CD4-positive, alpha-beta T cell treated with Interleukin-21 for 1 hour (primary cell): Measurements from ENCODE around the gene SSR3.
"Not testable (repeated sequence)": the region's sequence is repeated elsewhere in the genome, so short reads cannot be mapped to it uniquely, and the experiment has no call there.

ENCODE experiments used
- DNase-seq: peaks from one replicate; pipeline ENCODE4 v3.0.0-alpha.2; 2020

The SSR3 gene

DNA sequence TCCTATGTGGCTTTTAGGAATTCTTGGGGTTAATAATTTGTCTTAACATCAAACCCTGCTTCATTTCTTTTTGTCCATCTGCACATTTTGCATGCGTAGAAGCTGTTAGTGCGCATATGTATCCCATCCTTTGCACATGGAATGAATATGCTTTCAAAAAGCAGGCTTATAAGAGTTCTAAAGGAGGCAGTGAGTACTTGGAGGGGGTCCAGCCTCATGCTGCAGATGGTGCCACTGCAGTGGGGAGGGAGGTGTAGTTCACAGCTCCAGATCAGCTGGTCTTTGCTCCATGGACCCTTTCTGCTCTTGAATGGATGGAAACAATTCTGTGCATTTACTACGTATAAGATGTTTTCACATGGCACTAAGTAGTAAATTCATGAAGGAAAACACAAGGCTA, 20.7 kb upstream of the SSR3 start:
- no peak for DNase-seq

DNA sequence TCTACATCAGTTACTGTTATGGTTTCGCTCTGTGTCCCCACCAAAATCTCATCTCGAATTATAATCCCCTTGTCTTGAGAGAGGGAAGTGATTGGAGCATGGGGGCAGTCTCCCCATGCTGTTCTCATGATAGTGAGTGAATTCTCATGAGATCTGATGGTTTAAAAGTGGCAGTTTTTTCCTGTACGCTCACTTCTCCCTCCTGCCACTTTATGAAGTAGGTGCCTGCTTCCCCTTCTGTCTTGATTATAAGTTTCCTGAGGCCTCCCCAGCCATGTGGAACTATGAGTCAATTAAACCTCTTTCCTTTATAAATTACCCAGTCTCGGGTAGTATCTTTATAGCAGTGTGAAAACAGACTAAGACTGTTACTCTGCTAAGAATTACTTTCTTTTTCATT, 15.0 kb upstream of the SSR3 start:
- DNase-seq, result not testable (repeated sequence)

DNA sequence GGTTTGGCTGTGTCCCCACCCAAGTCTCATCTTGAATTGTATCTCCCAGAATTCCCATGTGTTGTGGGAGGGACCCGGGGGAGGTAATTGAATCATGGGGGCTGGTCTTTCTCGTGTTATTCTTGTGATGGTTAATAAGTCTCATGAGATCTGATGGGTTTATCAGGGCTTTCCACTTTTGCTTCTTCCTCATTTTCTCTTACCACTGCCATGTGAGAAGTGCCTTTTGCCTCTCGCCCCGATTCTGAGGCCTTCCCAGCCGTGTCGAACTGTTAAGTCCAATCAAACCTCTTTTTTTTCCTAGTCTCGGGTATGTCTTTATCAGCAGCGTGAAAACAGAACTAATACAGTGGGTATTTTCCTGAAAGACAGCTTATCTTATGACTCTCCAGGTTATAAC, 14.1 kb upstream of the SSR3 start:
- not testable (repeated sequence) for DNase-seq

DNA sequence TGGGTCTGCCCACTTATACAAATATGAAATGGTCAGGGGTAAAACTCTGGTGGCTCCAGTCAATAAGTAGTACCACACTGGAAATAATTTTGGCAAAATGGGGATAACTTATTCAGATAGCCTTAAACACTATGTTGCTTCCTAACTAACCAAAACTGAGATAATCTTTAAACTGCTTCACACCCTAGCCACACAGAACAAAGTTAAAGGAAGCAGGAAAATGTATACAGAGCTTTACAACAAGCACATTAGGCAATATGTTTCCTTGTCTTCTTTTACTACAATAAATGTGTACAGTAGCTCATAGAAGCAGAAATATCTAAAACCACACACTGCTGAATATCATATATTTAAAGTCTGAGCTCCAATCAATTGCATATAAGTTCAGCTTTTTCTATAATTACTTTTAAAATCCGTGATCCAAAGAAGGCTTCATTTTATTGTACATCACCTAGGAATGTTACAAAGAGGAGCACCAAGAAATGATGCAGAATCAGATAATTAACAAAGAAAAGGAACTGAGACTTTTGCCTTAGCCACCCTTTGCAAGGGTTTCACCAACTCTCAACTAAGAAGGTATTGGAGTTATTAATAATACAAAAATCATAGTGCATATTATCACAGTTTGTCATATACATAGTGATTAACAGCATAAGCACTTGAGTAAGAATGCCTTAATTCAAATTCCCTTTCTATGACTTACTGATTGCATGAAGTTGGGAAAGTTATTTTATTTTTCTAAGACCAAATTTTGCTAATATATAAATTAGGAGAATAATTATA, 9.2 kb upstream of the SSR3 start:
- no peak for DNase-seq

DNA sequence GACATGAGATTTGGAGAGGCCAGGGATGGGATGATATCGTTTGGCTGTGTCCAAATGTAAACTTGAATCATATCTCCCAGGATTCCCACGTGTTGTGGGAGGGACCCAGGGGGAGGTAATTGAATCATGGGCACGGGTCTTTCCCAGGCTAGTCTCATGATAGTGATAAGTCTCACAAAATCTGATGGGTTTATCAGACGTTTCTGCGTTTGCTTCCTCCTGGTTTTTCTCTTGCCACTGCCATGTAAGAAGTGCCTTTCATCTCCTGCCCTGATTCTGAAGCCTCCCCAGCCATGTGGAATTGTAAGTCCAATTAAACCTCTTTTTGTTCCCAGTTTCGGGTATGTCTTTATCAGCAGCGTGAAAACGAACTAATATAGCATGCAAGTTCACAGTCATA, 7.6 kb upstream of the SSR3 start:
- not testable (repeated sequence) for DNase-seq

DNA sequence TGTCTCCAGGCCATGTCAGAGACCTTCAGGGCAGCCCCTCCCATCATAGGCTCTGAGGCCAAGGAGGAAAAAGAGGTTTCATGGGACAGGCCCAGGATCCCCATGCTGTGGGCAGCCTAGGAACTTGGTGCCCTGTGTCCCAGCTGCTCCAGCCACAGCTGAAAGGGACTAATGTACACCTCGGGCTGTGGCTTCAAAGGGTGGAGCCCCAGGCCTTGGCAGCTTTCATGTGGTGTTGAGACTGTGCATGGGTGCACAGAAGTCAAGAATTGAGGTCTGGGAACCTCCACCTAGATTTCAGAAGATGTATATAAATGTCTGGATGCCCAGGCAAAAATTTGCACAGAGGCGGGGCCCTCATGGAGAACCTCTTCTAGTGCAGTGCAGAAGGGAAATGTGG, 6.6 kb upstream of the SSR3 start:
- DNase-seq, result no peak

DNA sequence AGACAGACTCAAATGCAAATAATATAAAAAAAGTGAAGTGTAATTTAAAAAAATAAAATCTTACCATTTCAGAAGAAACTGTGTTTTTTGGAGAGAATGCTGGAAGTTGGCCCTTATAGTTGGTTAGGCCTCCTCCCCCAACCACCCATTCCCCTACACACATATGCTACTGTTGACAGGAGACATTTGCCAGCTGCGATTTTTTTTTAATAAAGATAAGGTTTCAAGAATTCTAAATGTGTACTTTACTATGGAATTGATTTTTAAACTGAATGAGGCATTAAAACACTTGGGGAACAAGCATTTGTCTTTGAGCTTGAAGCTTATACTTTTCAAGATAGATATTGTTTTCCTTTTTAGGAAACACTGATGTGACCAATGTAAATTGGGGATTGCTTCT, 4.4 kb upstream of the SSR3 start:
- no peak for DNase-seq

DNA sequence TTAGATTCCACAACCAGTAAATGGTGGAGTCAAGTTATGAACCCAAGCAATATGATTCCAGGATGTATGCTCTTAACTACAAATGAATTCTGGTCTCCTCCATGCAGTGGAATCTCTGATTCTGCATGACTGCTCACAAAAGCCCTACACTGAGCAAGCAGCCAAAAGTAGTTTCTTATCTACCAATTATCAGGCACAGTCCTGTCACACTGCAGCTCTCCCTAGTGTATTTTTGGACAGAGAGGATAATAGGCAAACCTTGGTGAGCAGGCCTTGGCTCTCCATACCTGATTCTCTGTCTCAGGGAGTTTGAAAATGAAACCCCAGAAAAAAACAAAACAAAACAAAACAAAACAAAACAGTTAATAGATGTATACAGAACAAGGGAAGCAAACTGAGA, 3.5 kb upstream of the SSR3 start:
- no peak for DNase-seq

DNA sequence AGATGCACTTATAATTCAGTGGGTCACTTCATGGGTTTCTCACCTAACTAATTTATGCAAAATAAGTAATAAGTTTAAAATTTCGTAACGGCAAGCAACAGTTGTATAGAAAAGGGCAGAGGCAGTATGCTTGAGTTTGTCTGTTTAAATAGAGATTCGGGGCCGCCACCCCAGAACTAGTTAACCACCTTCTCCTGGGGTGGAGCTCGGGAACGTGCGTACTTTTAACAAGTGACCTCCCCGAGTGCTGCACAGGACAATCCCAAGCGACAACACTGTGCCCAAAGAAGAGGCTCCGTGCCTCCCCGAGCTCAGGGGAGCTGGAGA, 439 bp downstream of the SSR3 start:
- DNase-seq, result no peak

DNA sequence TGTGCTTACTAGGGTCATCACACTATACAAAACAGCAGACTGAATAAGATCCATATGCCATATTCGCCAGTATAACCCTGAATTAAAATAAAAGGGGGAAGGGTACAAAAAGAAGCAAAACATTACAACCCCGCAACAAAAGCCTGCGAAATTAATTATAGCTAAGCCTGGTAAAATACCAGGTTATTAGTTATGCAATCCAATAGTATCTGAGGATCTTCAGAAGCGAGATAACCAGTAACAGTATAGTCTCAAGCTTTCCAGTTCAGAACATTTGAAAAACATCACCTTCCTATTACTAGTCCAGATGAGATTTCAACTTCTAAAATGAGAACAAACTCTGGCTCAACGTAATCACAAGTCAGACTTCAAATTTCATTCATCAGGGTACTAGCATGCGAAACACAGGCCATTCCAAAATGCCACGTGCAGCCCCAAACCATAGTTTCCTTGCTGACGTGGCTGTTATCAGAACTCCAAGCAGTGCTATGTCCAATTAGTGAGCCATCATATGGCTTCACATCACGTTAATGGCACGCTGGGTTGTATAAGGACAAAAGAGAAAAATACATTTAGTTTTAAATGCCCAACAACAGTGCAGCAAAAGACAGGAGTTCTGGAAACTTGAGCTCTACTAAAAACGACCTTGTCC, 1.1 kb downstream of the SSR3 start:
- no peak for DNase-seq

DNA sequence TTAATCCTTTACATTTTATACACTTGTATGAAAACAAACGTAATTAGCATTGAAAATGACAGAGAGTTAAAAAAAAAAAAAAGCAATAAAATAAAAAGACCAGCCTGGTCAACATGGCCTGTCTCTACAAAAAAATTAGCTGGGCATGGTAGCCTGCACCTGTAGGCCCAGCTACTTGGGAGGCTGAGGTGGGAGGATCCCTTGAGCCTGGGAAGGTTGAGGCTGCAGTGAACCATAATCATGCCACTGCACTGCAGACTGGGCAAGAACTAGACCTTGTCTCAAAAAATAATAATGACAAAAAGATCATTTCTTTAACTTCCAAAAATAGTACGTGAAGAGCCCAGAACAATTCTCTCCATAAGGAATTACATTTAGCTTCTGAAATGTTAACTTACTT, 1.9 kb downstream of the SSR3 start:
- no peak for DNase-seq

DNA sequence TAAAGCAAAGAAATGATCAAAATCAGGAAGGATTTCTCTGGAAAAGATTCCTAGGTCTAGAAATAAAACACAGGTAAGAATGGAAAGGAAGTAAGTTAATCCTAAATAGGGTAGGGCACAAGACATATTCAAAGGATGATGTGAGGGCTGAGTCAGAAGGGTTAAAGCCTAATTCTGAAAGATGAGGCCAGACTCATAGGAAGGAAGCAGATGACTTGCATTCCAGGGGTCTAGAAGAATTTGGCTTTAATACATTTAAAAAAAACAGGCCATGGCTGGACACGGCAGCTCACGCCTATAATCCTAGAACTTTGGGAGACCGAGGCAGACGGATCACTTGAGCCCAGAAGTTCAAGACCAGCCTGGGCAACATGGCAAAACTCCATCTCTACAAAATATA, 3.2 kb downstream of the SSR3 start:
- no peak for DNase-seq

DNA sequence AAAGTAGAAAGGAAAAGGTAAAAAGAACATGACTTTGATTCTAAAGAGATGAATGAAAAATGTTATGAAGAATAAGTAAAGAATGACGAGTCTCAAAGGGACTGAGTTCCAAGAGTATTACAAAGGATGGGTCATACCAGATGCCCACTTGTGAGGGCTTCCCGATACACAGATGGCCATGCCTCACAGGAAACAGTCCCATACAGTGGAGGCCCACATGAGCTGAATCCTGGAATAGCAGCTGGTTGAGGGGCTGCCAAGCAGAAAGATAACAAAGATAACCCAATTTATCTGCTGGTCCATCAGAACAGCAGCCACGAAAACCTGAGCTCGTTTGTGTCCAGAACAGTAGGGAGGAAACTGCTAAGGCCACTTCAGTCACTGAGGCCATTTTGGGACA, 3.7 kb downstream of the SSR3 start:
- no peak for DNase-seq

DNA sequence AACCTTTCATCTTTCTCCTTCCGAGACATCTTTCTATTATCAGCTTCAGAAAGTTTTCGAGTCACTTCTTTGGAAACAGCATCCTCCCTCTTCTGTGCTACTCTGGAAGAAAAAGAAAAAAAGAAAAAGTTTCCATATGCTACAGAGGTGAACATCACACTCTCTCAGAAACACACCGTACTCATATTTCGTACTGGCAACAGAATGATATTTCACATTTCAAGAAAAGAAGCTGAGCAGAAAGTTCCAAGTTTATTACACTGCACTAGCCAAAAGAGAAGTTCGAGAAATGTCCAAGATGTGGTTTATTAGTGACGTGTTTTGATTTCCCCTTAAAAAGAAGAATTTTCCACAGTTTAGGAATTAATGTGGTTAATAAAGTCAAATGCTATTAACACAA, 6.0 kb downstream of the SSR3 start:
- DNase-seq, result no peak

DNA sequence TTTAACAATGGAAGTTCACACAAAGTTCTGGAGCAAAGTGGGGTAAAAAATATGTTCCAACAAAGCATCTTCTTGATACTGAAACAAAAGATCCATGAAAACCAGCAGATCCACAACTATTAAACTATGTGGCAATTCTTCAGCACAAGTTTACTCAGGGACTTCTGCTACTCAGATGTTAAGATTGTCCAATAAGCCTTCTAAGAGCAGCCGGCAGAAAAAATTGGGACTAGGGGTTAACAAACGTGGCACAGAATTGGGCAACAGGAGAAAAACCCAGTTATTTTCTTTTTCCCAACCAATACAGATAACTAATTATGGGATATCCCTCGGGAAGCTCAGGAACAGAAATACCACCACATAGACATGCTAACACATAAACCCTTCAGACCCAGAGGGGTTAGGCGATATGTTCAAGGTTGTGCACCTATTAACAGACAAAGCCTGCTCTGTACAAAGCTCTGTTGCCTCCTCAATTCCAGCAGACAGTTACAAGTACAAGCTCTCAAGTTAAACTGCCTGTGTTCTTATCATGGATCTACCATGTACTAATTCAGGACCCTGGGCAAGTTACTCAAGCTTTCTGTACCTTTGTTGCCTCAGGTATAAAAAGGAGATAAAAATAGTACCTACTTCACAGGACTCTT, 6.8 kb downstream of the SSR3 start:
- no peak for DNase-seq

DNA sequence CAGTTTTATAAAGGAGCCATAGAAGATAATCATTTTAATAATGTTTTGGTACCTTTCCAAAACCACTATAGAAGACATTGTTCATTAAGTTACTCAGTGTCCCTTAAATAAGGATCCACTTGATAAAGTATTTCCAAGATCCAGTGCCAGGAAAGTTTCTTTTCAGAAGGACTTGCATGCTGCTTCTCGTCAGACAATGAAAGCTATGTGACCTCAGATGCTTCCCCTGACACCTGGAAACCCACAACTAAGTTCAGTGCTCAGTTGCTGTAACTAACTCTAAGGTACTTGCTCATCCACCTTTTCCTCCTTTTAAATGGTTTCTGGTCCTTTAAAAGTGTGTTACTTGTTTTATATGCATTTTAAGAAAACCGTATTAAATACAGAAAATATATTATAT, 7.3 kb downstream of the SSR3 start:
- no peak for DNase-seq

DNA sequence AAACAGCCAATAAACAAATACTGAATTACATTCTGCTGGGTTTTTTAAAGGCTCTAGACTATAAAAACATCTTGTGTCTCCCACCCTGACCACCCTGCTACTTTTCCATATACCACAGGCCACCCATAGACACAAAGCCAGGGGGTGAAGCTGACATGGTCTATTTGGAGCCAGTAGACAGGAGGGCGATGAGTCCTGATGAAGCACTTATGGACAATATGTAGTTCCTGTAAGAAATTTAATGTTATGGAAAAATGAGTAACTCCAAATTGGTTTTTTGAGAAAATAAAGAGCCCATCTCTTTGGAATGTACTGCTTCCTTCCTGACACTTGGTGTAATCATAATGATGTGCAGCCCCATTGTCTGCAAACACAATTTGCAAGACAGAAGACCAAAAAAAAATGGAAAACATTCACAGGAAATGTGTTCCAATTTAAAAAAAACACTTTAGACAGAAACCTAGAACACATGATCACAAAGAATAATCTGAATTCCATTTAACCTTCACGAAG, 11.8 kb downstream of the SSR3 start:
- no peak for DNase-seq

DNA sequence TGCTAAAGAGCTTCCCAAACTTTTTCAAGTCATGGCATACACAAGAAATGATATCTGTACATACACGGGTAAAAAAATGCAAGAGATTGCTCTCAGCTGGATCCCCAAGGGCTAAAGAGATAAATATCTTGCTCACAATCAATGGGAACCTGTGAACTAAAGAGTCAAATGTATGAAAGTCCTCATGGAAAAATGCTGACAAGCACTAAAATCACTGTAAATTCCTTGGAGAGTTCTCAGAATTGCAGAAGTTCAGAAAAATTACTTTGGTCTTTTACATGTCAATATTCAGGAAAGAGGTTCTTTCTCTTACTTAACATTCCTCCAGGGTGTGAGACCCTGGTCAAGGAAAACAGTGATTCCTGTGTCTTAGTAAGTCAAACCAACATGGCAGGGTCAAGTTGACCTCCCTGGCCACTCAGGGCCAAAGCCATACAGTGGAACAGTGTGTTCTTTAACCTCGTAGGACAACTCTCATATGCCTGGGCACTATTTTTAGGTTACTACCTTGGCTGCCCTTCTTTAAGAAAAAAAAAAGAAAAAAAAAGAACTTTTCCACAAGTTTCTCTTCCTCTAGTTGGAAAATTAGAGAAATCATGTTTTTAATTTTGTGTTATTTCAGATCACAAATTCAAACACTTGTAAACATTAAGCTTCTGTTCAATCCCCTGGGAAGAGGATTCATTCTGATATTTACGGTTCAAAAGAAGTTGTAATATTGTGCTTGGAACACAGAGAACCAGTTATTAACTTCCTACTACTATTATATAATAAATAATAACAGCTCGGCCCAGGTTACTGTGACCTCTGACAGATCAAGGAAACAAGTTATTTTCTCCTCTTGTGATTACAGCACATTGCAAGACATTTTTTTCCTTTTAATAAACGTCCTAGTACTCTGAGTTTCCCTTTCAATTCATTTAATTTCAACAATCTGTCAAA, 12.5 kb downstream of the SSR3 start:
- DNase-seq, result no peak

DNA sequence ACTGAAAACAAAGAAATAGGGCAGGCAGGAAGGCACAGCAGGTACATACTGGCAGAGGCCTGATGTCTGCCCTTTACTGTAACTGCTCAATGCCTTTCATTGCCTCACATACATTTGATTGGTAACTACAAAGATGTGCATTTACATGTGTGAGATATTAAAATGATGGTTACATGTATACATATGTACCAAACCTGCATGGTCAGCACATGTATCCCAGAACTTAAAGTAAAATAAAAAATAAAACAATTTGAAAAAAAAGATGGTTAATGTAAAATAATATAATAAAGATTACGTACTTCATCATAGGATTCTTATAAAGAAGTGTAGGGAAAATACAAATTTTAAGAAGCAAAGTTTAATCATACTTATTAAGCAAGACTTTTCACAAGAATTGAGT, 15.1 kb downstream of the SSR3 start:
- DNase-seq, result no peak

DNA sequence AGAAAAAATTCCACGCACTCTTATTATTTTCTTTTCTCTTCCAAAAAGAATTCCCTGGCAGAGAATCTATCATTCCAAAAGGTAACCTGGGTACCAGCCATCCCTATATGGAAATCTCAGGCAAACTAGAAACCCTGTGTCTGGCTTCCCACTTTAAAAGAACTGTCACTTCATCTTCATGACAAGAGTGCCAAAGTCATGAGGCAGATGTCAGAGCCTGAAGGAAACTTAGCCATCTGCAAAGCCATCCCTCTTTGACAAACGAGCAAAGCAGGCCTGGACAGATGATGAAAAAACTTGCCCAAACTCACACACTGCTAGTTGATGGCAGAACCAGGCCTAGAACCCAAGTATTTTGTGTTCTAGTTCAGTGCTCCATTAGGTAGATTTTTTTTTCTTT, 15.9 kb downstream of the SSR3 start:
- no peak for DNase-seq

DNA sequence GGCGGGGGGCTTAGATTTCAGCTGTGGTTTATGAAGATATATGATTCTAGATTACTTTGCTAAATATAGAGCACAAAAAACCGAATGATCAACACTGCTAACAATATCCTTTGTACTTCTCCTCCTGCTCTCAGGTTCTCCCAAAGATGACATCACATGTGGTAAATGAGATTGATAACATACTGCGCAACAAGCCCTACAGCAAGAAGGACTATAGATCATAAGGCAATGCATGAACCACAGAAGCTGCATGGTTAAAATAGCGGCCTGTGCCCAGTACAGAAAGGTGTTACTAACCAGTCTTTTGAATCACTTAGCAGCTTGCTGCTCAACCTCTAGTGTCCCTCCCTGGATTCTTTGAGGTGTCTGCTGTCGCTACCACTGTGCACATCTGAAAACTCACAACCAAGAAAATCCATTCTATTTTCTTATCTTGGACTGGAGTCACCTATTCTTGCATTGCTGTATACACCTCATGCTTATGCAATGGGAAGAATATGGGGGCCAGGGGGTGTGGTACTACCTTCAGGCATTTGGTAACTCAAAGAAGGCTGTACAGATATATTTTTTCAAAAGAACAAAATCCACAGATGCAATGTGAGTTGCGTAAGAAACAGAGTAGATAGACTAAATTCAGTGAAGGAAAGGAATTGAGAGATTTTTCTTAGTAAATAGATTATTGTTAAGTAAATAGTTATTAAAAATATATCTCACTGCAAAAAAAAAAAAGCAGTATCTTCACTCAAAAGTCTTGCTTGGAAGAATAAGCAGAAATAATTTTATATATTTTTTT, 18.2 kb downstream of the SSR3 start:
- DNase-seq, result no peak

DNA sequence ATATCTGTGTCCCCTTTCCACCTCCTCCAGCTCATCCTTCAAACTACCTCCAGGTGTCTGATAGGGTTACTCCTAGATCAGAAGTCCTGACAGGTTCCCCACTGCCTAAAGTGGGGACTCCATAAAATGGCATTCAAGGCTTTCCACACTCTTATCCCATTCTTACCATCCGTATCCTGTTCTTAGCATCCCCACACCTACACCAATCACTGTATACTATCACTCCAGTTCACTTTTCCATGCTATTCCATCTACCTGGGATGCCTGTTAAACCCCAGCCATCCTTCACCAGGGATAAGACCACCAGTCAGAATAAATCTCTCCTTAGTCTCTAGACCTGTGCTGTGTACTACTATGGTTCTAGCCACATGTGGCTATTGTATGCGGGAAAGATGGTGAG, 19.1 kb downstream of the SSR3 start:
- DNase-seq, result no peak
